Mesenchymal stem cell (in vitro differentiated cells and primary cell): ENCODE results near the gene PLPP2.

ENCODE experiments used
- DNase-seq: peaks from one replicate; pipeline ENCODE4 v3.0.0-alpha.2; 2013
- H2AFZ ChIP-seq: one replicate; pipeline ENCODE4 v1.6.1; 2013; ENCODE audit warnings: low read depth, mild to moderate bottlenecking, control low read depth, inconsistent platforms, low read length, moderate library complexity
- H2AK5ac ChIP-seq: 2 replicates; pipeline ENCODE4 v1.6.1; 2013; ENCODE audit warnings: low read length, moderate library complexity, mild to moderate bottlenecking, inconsistent platforms; ENCODE audit not compliant: severe bottlenecking
- H2BK120ac ChIP-seq: one replicate; pipeline ENCODE4 v1.6.1; 2013; ENCODE audit warnings: low read depth, mild to moderate bottlenecking, inconsistent platforms, low read length, moderate library complexity
- H2BK12ac ChIP-seq, 2 experiments: one replicate each; pipeline ENCODE4 v1.6.1; 2013; ENCODE audit warnings: inconsistent platforms in 2 of 2, low read length in 2 of 2, mild to moderate bottlenecking in 2 of 2, moderate library complexity in 2 of 2, control low read depth in 1 of 2
- H2BK15ac ChIP-seq: one replicate; pipeline ENCODE4 v1.6.1; 2013; ENCODE audit warnings: mild to moderate bottlenecking, low read depth, inconsistent platforms; ENCODE audit not compliant: poor library complexity, severe bottlenecking
- H2BK5ac ChIP-seq: 2 replicates; pipeline ENCODE4 v1.6.1; 2013; ENCODE audit warnings: low read depth, mild to moderate bottlenecking, low read length, control low read depth, inconsistent platforms; ENCODE audit not compliant: poor library complexity, severe bottlenecking
- H3K14ac ChIP-seq, 2 experiments: one replicate each; pipeline ENCODE4 v1.6.1; 2013; ENCODE audit warnings: inconsistent platforms in 2 of 2, low read length in 2 of 2, control low read depth in 1 of 2, mild to moderate bottlenecking in 1 of 2, moderate library complexity in 1 of 2
- H3K18ac ChIP-seq, 2 experiments: one replicate each; pipeline ENCODE4 v1.6.1; 2013; ENCODE audit warnings: inconsistent platforms in 2 of 2, low read length in 2 of 2, control low read depth in 1 of 2, low read depth in 1 of 2, mild to moderate bottlenecking in 1 of 2
- H3K23ac ChIP-seq, 2 experiments: one replicate each; pipeline ENCODE4 v1.6.1; 2013; ENCODE audit warnings: inconsistent platforms in 2 of 2, low read length in 2 of 2, mild to moderate bottlenecking in 2 of 2, moderate library complexity in 2 of 2, control low read depth in 1 of 2
- H3K27ac ChIP-seq: 2 replicates; pipeline ENCODE4 v1.5.1; 2013; ENCODE audit warnings: mild to moderate bottlenecking, moderate library complexity, low read length, control low read depth, inconsistent platforms; ENCODE audit not compliant: poor library complexity, severe bottlenecking
- H3K27me3 ChIP-seq, 2 experiments: 2 replicates each; pipeline versions ENCODE4 v1.6.1 to v1.7.0; 2013; ENCODE audit warnings: low read length in 2 of 2, mild to moderate bottlenecking in 2 of 2, moderate library complexity in 2 of 2, control low read depth in 1 of 2, inconsistent platforms in 1 of 2; ENCODE audit not compliant: control insufficient read depth in 1 of 2, insufficient read depth in 1 of 2
- H3K36me3 ChIP-seq, 2 experiments: 2 replicates each; pipeline versions ENCODE4 v1.6.1 to v1.7.0; 2013; ENCODE audit warnings: low read length in 2 of 2, control low read depth in 1 of 2, inconsistent platforms in 1 of 2, low read depth in 1 of 2, mild to moderate bottlenecking in 1 of 2; ENCODE audit not compliant: insufficient read depth in 2 of 2, control insufficient read depth in 1 of 2
- H3K4ac ChIP-seq, 2 experiments: one replicate each; pipeline ENCODE4 v1.6.1; 2013; ENCODE audit warnings: inconsistent platforms in 2 of 2, low read length in 2 of 2, mild to moderate bottlenecking in 2 of 2, moderate library complexity in 2 of 2, control low read depth in 1 of 2, low read depth in 1 of 2
- H3K4me1 ChIP-seq: 2 replicates; pipeline ENCODE4 v1.6.1; 2013; ENCODE audit warnings: low read depth, low read length, control low read depth; ENCODE audit not compliant: control insufficient read depth, insufficient read depth
- H3K4me2 ChIP-seq: 2 replicates; pipeline ENCODE4 v1.6.1; 2013; ENCODE audit warnings: low read length, mild to moderate bottlenecking, inconsistent platforms; ENCODE audit not compliant: poor library complexity, severe bottlenecking
- H3K4me3 ChIP-seq, 2 experiments: 2 replicates each; pipeline versions ENCODE4 v1.5.1 to v1.7.0; 2013; ENCODE audit warnings: low read length in 2 of 2, mild to moderate bottlenecking in 2 of 2, control low read depth in 1 of 2, low read depth in 1 of 2; ENCODE audit not compliant: insufficient read depth in 1 of 2
- H3K79me1 ChIP-seq: replicated peaks from 2 replicates; pipeline ENCODE4 v1.6.1; 2013; ENCODE audit warnings: mild to moderate bottlenecking, control low read depth, low read length, inconsistent platforms; ENCODE audit not compliant: poor library complexity, severe bottlenecking
- H3K9ac ChIP-seq: 2 replicates; pipeline ENCODE4 v1.7.0; 2013; ENCODE audit warnings: mild to moderate bottlenecking, low read length, moderate library complexity
- H3K9me3 ChIP-seq: 2 replicates; pipeline ENCODE4 v1.7.0; 2013; ENCODE audit warnings: mild to moderate bottlenecking, low read length; ENCODE audit not compliant: control insufficient read depth
- H4K8ac ChIP-seq: one replicate; pipeline ENCODE4 v1.6.1; 2013; ENCODE audit warnings: inconsistent platforms, mild to moderate bottlenecking, low read length, moderate library complexity
- H4K91ac ChIP-seq: one replicate; pipeline ENCODE4 v1.6.1; 2013; ENCODE audit warnings: mild to moderate bottlenecking, low read length, inconsistent platforms
- WGBS: methylation state at CpG from one replicate; pipeline ENCODE4 v1.1.7; 2013; ENCODE audit warnings: mixed read lengths; 5-methylcytosine and 5-hydroxymethylcytosine counted together

PLPP2 gene

GRCh38 chr19:330503-330902 lies 39.3 kb upstream of the PLPP2 start:
- no peak for DNase-seq
- no peak overlapping the region for H3K4me3 ChIP-seq
- no peak overlapping the region for H3K4me2 ChIP-seq
- H2BK12ac ChIP-seq: no peak overlapping the region
- no peak overlapping the region for H3K14ac ChIP-seq
- H4K91ac ChIP-seq: no peak overlapping the region
- H3K27ac ChIP-seq: no peak overlapping the region
- H2AK5ac ChIP-seq: no peak overlapping the region
- peaks cover 13% of the 10 kb centered on the region for H3K4me1 ChIP-seq
- H2BK5ac ChIP-seq: no peak overlapping the region
- WGBS: 98% methylated on average over 4 of the region's 8 CpGs
- no peak overlapping the region for H2AFZ ChIP-seq
- peaks cover 71 to 72% of the 10 kb centered on the region in 2 experiments for H3K36me3 ChIP-seq
- no peaks in the 10 kb centered on the region for H3K27me3 ChIP-seq
- no peak overlapping the region for H3K18ac ChIP-seq
- H3K79me1 ChIP-seq: peaks cover 52% of the 10 kb centered on the region
- no peak overlapping the region for H2BK120ac ChIP-seq
- peaks cover 18% of the 10 kb centered on the region for H3K9me3 ChIP-seq
- no peak overlapping the region for H3K23ac ChIP-seq
- no peak overlapping the region for H3K4ac ChIP-seq
- no peak overlapping the region for H2BK15ac ChIP-seq
- H4K8ac ChIP-seq: no peak overlapping the region
- no peak overlapping the region for H3K9ac ChIP-seq

- H3K14ac ChIP-seq: no peak overlapping the region
- H3K36me3 ChIP-seq: peaks cover 72 to 75% of the 10 kb centered on the region in 2 experiments
- H2BK5ac ChIP-seq: no peak overlapping the region
- H3K4me2 ChIP-seq: no peak overlapping the region
- peaks cover 7% of the 10 kb centered on the region for H3K4me1 ChIP-seq
- no peak overlapping the region for H2BK12ac ChIP-seq
- no peak for DNase-seq
- no peak overlapping the region for H3K4me3 ChIP-seq
- H2BK15ac ChIP-seq: no peak overlapping the region
- no peak overlapping the region for H3K27ac ChIP-seq
- no peak overlapping the region for H2BK120ac ChIP-seq
- H3K23ac ChIP-seq: no peak overlapping the region
- no peaks in the 10 kb centered on the region for H3K27me3 ChIP-seq
- no peak overlapping the region for H3K4ac ChIP-seq
- 98% methylated on average over 7 of the region's 7 CpGs for WGBS
- no peak overlapping the region for H2AFZ ChIP-seq
- no peak overlapping the region for H4K91ac ChIP-seq
- no peak overlapping the region for H4K8ac ChIP-seq
- peaks cover 55% of the 10 kb centered on the region for H3K79me1 ChIP-seq
- no peak overlapping the region for H2AK5ac ChIP-seq
- H3K9me3 ChIP-seq: peaks cover 18% of the 10 kb centered on the region
- H3K9ac ChIP-seq: no peak overlapping the region
- no peak overlapping the region for H3K18ac ChIP-seq
These were observed 38.7 kb upstream of the PLPP2 start for GRCh38 chr19:329876-330275.

DNA sequence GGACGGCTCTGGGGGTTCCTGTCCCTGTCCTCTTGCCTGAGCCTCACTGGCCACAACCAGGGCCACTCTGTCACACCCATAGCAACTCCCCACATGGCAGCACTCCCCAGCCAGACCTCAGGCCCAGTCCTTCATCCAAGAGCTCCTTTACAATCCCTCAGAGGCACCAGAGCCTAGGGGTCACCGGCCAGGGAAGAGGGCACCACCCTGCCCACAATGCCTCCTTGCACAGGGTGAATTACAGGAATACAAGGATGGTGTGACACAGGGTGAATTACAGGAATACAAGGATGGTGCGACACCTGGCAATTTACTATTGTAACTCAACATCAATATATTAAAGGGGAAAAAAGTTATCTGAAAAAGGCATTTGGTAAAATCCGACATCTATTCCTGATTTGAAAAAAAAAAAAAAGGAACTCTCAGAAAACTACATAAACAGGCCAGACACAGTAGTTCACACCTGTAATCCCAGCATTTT lies 36.9 kb upstream of the PLPP2 start:
- H3K14ac ChIP-seq: no peak overlapping the region
- no peak overlapping the region for H3K4me3 ChIP-seq
- H2AFZ ChIP-seq: no peak overlapping the region
- H3K9me3 ChIP-seq: peaks cover 18% of the 10 kb centered on the region
- no peak overlapping the region for H2BK120ac ChIP-seq
- no peak overlapping the region for H2BK15ac ChIP-seq
- no peak overlapping the region for H3K4me2 ChIP-seq
- H3K36me3 ChIP-seq: peaks cover 80 to 83% of the 10 kb centered on the region in 2 experiments
- DNase-seq: no peak
- H3K79me1 ChIP-seq: peaks cover 51% of the 10 kb centered on the region
- H4K8ac ChIP-seq: no peak overlapping the region
- no peak overlapping the region for H4K91ac ChIP-seq
- no peak overlapping the region for H3K4ac ChIP-seq
- no peaks in the 10 kb centered on the region for H3K4me1 ChIP-seq
- H3K27ac ChIP-seq: no peak overlapping the region
- no peak overlapping the region for H2BK12ac ChIP-seq
- WGBS: 87% methylated on average over 2 of the region's 4 CpGs
- no peak overlapping the region for H3K9ac ChIP-seq
- H2AK5ac ChIP-seq: no peak overlapping the region
- H3K18ac ChIP-seq: no peak overlapping the region
- no peaks in the 10 kb centered on the region for H3K27me3 ChIP-seq
- H2BK5ac ChIP-seq: no peak overlapping the region
- H3K23ac ChIP-seq: no peak overlapping the region

GRCh38 chr19:327291-328024 lies 36.3 kb upstream of the PLPP2 start:
- Histone ChIP-seq H3K4me3 (no peak overlapping the region), H2BK5ac (no peak overlapping the region), H3K14ac (no peak overlapping the region), H3K4me1 (no peaks in the 10 kb centered on the region), H3K27me3 (no peaks in the 10 kb centered on the region), H3K36me3 (peaks cover 86 to 89% of the 10 kb centered on the region in 2 experiments), H3K79me1 (peaks cover 51% of the 10 kb centered on the region), H3K4ac (no peak overlapping the region), H2BK12ac (no peak overlapping the region), H3K27ac (no peak overlapping the region), H3K9ac (no peak overlapping the region), H3K18ac (no peak overlapping the region), H2BK15ac (no peak overlapping the region), H4K8ac (no peak overlapping the region), H3K4me2 (no peak overlapping the region), H3K23ac (no peak overlapping the region), H2AK5ac (no peak overlapping the region), H2AFZ (no peak overlapping the region), H4K91ac (no peak overlapping the region), H3K9me3 (peaks cover 18% of the 10 kb centered on the region), H2BK120ac (no peak overlapping the region)
- DNase-seq: no peak
- WGBS: 93% methylated on average over 17 of the region's 17 CpGs
